GM10266 (cell line): Measurements from ENCODE around the gene LSAMP.
A peak's percentile ranks its signal among the peaks of the same experiment; 100 is the strongest.
"Not testable (repeated sequence)": the region's sequence is repeated elsewhere in the genome, so short reads cannot be mapped to it uniquely, and the experiment has no call there.

Experiments used
- DNase-seq: peaks from one replicate; pipeline ENCODE4 v3.0.0; 2012; ENCODE audit errors: extremely low spot score
- TF ChIP-seq, protein P1 (sequence below): IDR thresholded peaks from 2 replicates; pipeline ENCODE4 v1.5.1; 2012; ENCODE audit warnings: mild to moderate bottlenecking, low read depth; ENCODE audit not compliant: control insufficient read depth, insufficient read depth; ENCODE audit errors: missing control alignments

Gene LSAMP

DNA sequence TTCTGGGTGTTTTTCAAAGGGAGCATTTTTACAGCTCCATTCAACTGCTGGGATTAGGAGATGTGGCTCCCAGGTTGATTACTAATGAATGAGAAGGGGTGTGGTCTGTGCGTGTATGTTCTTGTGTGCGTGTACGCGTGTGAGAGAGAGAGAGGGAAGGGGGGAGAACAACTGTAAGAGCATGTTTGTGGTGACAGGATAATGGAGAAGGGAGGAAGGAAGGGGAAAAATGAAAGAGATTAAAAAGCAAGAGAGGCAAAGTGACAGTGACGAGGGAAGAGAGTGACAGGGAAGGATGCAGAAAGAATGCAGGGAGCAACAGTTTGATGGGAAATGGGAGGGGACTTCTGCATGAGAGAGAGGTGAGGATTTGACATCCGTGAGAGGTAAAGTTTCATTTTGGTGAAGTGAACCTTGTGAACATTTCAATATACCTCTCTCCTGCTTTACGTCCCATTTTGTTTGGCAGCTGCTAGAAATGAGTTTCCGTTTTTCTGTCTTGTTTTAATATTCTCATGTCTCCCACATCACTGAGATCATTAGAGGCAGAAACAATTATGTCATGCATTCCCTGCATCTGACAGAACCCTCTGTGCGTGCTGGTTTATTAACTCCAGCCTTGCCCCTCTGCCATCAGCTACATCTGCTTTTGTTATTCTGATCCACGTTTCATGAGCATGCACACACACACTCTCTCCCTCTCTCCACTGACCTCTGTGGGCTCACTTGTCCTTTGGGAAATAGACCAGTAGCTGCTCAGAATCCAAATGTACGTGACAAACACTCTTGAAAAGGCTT is 660.3 kb downstream of the LSAMP start:
- TF ChIP-seq, protein P1, sequence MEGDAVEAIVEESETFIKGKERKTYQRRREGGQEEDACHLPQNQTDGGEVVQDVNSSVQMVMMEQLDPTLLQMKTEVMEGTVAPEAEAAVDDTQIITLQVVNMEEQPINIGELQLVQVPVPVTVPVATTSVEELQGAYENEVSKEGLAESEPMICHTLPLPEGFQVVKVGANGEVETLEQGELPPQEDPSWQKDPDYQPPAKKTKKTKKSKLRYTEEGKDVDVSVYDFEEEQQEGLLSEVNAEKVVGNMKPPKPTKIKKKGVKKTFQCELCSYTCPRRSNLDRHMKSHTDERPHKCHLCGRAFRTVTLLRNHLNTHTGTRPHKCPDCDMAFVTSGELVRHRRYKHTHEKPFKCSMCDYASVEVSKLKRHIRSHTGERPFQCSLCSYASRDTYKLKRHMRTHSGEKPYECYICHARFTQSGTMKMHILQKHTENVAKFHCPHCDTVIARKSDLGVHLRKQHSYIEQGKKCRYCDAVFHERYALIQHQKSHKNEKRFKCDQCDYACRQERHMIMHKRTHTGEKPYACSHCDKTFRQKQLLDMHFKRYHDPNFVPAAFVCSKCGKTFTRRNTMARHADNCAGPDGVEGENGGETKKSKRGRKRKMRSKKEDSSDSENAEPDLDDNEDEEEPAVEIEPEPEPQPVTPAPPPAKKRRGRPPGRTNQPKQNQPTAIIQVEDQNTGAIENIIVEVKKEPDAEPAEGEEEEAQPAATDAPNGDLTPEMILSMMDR = no peak
- no peak for DNase-seq

DNA sequence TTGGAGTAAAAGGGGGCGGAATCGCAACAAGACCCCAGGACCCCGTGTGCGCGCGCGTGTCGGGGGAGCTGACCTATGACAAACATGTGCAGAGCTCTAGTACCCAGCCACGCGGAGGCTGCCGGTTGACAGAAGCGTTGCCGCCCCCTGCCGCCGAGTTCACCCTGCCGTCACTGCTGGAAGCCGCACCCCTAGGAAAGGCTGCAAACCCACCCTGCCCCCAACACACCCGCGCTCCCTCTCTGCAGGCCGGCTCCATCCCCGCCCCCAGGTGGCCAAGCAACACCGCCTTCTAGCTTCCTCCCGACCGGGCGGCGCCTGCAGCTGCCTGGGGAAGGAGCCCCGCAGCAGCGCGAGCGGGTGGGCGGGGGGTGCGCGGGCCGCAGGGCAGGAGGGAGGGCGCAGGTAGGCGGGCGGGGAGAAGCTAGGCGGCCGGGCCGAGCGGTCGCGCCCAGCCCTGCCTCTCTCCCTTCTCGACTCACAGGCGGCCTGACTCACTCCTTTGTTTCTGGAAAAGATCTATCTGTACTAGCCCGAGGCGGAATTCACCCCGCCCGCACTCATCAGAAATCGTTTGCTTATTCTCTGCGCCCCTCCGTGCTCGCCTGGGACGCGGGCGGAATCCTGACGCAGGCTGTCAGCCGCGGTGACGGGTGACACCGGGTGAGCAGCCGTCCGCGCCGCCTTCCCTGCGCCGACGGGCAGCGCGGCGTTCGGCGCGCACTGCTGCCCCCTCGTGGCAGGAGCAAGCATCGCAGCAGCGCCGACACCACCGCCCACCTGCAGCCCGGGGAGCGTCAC is 661.1 kb downstream of the LSAMP start:
- TF ChIP-seq, protein P1 = peak; percentile 100
- peak; percentile 91 for DNase-seq

DNA sequence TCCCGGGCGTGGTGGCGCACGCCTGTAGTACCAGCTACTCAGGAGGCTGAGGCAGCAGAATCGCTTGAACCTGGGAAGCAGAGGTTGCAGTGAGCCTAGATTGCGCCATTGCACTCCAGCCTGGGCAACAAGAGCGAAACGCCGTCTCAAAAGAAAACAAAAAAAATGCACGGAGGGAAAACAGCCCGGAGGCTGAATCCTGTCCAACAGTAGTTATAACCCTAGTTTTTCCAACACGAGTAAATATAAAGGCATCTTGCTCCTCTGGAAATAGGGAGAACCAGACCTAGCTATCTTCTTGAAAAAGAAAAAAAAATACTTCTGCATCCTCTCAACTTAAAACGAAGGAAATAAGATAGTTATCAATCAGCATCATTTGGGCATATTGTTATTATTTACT is 661.9 kb downstream of the LSAMP start:
- DNase-seq = not testable (repeated sequence)

DNA sequence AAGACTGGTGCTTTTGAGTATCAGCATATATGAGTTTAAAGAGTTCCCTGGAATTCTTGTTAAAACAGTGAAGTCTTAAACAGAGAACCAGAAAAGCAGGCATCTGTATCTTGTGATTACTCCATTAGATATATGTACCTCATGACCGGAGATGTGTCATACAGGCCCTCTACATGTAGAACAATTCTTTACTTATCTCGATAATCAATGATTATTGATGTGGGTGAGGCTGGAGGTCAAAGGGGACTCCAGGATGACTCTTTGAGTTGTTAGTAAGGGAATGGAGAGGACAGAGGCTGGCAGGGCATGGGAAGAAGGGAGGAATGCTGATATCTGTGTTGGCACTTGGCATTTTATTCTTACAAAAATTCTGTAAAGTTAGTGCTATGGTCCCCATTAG is 666.3 kb downstream of the LSAMP start:
- TF ChIP-seq, protein P1 = no peak

DNA sequence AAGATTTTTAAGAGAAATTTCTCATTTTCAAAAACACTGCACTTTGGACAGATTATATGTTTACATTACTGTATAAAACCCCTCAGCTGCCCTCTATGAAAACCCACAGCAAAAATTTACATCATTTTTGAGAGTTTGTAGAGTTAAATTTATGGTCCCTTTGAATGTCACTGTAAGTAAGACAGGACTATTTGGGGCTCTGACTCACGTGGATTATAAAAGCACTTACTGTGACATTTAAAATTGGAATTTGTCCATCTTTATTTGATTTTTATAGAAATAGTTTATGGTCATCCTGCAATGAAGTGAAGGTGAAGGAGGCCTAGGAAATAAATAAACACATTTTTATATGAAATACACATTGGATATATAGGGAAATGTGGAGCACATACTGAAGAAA is 672.3 kb downstream of the LSAMP start:
- TF ChIP-seq, protein P1 = no peak

More for the DNA sequence above, 666.3 kb downstream of the LSAMP start:
- no peak for DNase-seq

DNA sequence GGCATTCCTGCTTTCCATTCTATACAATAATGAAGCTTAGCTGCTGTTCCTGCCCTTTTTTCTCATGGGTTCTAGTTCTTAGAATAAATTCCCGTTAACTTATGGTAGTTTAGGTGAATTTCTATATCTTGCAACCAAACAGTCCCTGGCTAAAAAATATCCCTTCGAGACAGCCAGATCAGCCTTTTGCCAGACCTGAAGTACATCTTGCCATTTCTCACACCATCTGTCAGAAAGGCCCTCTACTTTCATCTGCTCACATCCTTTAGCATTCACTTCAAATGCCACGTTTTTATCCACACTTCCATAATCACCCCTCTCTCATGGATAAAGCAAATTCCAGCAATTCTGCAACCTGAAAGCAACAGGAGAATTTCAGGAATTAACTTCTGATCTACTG is 676.6 kb downstream of the LSAMP start:
- TF ChIP-seq, protein P1 = no peak
- DNase-seq = no peak

More for the DNA sequence above, 672.3 kb downstream of the LSAMP start:
- DNase-seq = no peak

DNA sequence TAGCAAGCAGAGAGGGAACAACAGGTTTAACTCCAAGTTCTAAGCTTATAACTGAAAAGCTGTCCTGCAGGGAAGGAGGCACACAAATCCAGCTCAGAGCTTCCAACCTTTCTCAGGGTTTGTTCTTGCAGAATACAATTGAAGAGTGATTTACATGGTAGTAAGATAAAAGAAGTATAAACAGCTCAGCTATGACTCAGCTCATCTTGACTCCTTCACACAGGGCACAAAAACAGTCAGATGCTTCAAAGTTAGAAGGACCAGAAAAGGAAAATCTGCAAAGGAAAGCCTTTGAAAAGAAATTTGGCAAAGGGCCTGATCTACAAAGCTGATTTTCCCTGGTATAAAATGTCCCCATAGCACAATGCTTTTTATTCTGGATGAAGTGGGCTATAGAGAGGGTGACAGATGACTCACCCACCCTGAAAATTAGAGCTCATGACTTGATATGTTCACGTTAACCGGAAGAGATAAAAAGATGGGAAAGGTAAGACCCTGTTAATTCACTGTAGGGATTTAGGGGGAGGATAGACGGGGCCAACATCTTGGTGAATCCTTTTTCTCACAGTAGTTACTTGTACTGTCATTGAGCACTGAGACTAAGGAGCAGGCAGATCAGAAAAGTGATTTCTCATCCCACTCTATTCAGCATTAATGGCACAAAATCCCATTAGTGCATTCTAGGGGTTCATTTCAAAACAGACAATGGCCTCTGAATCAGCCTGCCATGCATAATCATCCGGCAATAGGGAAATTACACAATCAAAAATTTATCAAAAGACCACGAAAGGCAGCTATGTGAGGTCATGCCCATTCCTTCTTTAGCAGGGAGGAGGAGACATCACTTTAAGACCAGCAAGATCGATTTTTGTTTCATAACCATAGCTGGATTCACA is 678.5 kb downstream of the LSAMP start:
- no peak for DNase-seq
- TF ChIP-seq, protein P1 = no peak
